ENCODE results near the gene EPHA4.

Gene EPHA4

GRCh38 chr2:221590861-221591365, 18.8 kb upstream of the EPHA4 start:
- no peak overlapping the region for H3K4me3 Mint-ChIP-seq
- no peak overlapping the region for H3K27ac Mint-ChIP-seq
- ATAC-seq: no peak
- no peaks in the 10 kb centered on the region for H3K4me1 Mint-ChIP-seq
- H3K36me3 Mint-ChIP-seq (ENCODE audit: low read depth): no peaks in the 10 kb centered on the region
- no peak for DNase-seq
- H3K9me3 Mint-ChIP-seq: no peaks in the 10 kb centered on the region
- H3K27me3 Mint-ChIP-seq: peaks cover 24% of the 10 kb centered on the region

DNA sequence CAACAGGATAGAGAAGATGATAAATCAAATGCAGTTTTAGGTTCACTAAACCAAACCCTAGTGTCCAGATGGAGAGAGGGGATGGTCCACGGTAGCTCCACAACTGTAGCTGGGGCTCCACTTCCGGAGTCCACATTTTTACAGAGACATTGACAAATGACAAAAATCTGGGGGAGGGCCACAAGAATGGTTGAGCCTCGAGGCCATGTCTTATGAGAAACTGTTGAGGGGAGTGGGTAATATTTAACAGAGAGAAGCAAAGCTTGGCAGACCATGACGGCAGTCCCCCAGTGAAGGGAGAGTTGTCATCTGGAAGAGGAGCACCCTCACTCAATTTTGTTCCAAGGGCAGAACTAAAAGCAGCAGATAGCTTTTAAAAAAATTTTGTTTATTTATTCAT, 17.6 kb upstream of the EPHA4 start:
- DNase-seq: no peak
- H3K36me3 Mint-ChIP-seq (ENCODE audit: low read depth): no peaks in the 10 kb centered on the region
- H3K9me3 Mint-ChIP-seq: no peaks in the 10 kb centered on the region
- no peak for ATAC-seq
- H3K4me1 Mint-ChIP-seq: no peaks in the 10 kb centered on the region
- H3K27me3 Mint-ChIP-seq: peaks cover 25% of the 10 kb centered on the region
- no peak overlapping the region for H3K27ac Mint-ChIP-seq
- no peak overlapping the region for H3K4me3 Mint-ChIP-seq

- peaks cover 23% of the 10 kb centered on the region for H3K27me3 Mint-ChIP-seq
- no peaks in the 10 kb centered on the region for H3K4me1 Mint-ChIP-seq
- DNase-seq (no peak), ATAC-seq (no peak)
- no peak overlapping the region for H3K27ac Mint-ChIP-seq
- no peaks in the 10 kb centered on the region for H3K9me3 Mint-ChIP-seq
- no peaks in the 10 kb centered on the region for H3K36me3 Mint-ChIP-seq (ENCODE audit: low read depth)
- no peak overlapping the region for H3K4me3 Mint-ChIP-seq
Measured at GRCh38 chr2:221588306-221588985, 16.3 kb upstream of the EPHA4 start.

DNA sequence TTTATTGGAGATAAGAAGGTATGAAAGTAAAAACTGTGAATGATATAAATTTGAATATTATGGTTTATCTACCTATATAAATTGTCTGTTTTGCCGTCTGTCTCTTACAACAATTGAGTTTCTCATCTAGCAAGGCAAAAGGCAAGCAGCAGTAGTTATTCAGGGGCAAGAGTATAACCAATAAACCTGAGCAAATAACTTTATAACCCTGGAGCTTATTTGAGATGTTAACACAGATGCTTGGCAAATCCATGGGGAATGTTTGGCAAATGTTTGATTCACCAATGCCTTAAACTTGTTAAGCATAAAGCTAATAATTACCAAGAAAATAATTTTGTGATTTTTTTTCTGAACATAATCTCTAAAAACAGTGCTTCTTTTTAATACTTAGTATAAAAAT, 9.9 kb upstream of the EPHA4 start:
- peaks cover 28% of the 10 kb centered on the region for H3K27me3 Mint-ChIP-seq
- H3K36me3 Mint-ChIP-seq (ENCODE audit: low read depth): no peaks in the 10 kb centered on the region
- no peak overlapping the region for H3K27ac Mint-ChIP-seq
- no peaks in the 10 kb centered on the region for H3K4me1 Mint-ChIP-seq
- no peak overlapping the region for H3K4me3 Mint-ChIP-seq
- no peaks in the 10 kb centered on the region for H3K9me3 Mint-ChIP-seq
- ATAC-seq (no peak), DNase-seq (no peak)

DNA sequence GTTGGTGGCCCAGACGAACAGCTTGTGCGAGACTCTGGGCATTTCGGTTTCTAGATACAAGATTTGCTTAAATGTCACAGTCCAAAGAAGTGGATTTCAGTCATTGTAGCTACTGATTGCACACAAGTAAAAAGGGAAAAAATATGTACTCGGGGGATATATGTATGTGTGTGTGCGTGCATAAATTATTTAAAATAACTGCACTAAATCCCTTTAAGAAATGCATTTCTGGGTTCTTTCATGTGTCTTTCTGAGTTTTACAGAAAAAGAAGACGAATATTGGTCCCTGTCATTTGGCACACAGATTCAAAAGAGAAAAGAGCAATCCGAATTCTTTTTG, 2.1 kb upstream of the EPHA4 start:
- Mint-ChIP-seq H3K9me3 (no peaks in the 10 kb centered on the region), H3K4me1 (peaks cover 26% of the 10 kb centered on the region), H3K27ac (no peak overlapping the region), H3K4me3 (peak overlapping the region; percentile 66), H3K36me3 (ENCODE audit: low read depth) (no peaks in the 10 kb centered on the region), H3K27me3 (peaks cover 67% of the 10 kb centered on the region)
- no peak for DNase-seq
- no peak for ATAC-seq

DNA sequence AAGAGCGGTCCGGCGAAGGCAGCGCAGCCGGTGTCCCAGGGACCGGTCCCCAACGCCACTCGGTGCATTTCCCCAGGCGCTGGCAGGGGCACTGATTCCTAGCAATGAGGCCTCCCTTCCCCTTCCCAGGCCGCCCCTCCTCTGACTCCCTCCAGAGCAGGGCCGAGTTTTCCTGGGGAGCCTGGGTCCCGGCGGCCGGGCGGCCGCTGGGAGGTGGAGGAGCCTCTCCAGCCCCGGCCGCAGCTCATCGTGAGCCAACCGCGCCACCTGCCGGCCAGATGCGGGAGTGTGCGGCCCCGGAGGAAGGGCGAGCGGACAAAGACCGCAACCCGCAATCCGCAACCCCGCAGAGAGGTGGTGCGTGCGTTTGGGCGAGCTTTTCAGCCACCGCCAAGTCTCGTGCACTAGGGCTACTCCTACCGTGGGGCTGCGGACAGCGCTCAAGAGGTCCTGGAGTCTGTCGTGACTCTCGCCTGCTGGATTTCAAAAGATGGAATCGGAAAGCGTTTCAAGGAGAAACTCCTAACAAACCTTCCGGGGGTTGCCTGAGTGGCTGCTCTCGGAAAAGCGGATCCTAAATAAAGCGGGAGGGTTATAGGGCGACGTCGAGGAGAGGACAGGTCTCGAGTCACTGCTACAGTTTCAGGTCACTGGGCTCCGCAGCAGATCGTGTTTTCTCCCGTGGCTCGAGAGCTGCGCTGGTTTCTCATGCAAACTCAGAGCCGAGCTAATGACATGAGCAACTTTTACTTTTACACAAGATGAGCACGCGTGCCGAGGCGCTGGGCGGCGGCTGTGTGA, 1.5 kb upstream of the EPHA4 start:
- peak; percentile 55 for ATAC-seq
- Mint-ChIP-seq H3K4me1 (peaks cover 30% of the 10 kb centered on the region), H3K9me3 (no peaks in the 10 kb centered on the region), H3K27me3 (peaks cover 69% of the 10 kb centered on the region), H3K4me3 (peak overlapping the region; percentile 66), H3K36me3 (ENCODE audit: low read depth) (no peaks in the 10 kb centered on the region), H3K27ac (no peak overlapping the region)
- peak; percentile 83 for DNase-seq

DNA sequence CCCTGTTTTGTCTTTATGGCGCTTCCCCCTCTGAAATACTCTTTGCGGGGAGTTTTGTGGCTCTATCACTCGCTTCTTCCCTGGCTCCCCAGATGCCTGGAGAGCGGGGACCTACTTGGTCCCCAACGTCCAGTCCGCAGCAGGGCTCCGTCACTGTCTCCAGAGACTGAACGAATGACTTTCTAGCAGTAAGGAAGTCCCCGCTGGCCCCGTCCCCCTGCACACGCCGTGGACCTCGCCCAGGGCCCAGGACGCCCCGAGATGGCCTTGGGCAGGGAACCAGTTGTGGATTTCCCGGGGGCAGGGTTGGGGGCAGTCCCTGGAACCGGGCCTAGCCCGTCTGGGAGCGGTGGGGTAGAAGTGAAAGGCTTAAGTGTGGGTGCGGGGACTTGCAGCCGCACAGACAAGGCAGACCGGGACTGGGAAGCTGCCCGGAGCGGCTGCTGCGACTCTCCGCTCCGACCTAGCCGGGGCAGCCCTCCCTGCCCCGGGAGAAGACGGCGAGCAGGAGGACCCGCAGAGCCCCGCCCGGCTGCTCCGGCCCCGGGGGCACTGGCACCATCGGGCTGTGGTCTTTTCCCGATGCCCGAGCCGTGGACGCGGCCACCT, 821 bp upstream of the EPHA4 start:
- H3K27me3 Mint-ChIP-seq: peaks cover 72% of the 10 kb centered on the region
- ATAC-seq (peak; percentile 15), DNase-seq (peak; percentile 30)
- H3K4me3 Mint-ChIP-seq: peak overlapping the region; percentile 72
- H3K4me1 Mint-ChIP-seq: peaks cover 30% of the 10 kb centered on the region
- no peaks in the 10 kb centered on the region for H3K36me3 Mint-ChIP-seq (ENCODE audit: low read depth)
- no peaks in the 10 kb centered on the region for H3K9me3 Mint-ChIP-seq
- H3K27ac Mint-ChIP-seq: no peak overlapping the region

DNA sequence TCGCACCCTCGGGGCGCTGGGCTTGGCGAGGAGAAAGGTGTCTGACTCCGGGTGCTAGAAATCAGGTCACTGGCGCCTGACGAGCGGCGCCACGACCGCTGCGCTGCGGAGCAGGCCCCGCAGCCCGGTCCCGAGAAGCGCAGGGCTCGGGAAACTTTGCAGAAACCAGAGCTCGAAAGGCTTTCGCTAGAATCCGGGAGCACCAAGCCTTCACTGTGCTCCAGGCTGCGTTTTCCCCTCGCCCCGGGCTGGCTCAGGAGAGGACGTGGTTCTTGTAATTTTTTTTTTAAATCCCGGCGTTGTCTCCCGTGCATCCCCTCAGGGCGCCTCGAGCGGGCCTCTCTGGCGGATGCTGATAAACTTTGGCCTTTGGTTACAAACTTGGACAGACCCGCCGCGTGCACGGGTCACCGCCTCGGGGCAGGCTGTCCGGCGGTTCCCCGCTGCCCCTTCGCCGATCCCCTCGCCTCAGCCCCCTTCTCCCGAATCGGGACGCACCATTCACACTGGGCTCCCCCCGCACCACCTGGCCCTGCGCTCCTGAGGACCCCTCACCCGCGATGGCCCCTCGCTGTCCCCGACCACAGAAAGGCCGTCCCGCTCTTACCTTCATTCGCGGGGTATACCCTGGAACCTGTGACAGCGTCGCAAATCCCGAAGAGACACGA, 419 bp downstream of the EPHA4 start:
- peaks cover 68% of the 10 kb centered on the region for H3K27me3 Mint-ChIP-seq
- peak; percentile 13 for DNase-seq
- H3K4me3 Mint-ChIP-seq: peak overlapping the region; percentile 72
- ATAC-seq: no peak
- H3K9me3 Mint-ChIP-seq: no peaks in the 10 kb centered on the region
- H3K36me3 Mint-ChIP-seq (ENCODE audit: low read depth): no peaks in the 10 kb centered on the region
- peaks cover 30% of the 10 kb centered on the region for H3K4me1 Mint-ChIP-seq
- peak overlapping the region; percentile 73 for H3K27ac Mint-ChIP-seq

GRCh38 chr2:221571025-221571550, 1.0 kb downstream of the EPHA4 start:
- H3K27ac Mint-ChIP-seq: no peak overlapping the region
- H3K36me3 Mint-ChIP-seq (ENCODE audit: low read depth): no peaks in the 10 kb centered on the region
- H3K4me1 Mint-ChIP-seq: peaks cover 30% of the 10 kb centered on the region
- DNase-seq (no peak), ATAC-seq (no peak)
- peaks cover 65% of the 10 kb centered on the region for H3K27me3 Mint-ChIP-seq
- no peaks in the 10 kb centered on the region for H3K9me3 Mint-ChIP-seq
- peak overlapping the region; percentile 72 for H3K4me3 Mint-ChIP-seq

DNA sequence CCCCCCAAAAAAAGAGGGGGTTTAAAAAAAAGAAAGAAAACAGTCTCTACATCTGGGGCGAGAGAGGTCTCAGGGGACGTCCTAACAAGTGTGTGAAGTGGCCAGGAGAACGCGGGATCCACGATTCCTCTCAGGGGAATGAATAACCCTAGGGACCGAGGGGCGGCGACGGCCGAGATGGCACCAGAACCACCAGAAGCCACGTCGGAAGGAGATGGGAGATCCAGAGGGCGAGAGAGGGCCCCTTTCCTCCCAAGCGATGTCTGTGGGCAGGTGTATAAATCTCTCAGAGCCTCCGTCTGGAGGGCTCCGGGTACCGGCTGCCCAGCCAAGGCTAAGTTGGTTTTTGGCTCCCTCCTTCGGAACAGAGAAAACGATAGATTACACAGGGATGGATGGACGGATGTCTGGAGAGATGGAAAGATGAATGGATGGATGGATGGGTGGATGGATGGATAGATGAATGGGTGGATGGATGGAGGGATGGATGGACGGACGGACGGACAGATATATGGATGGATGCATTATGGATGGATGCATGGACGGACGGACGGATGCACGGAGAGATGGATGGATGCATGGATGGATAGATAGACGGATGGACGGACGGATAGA, 1.7 kb downstream of the EPHA4 start:
- DNase-seq: peak; percentile 5
- Mint-ChIP-seq H3K4me1 (peaks cover 30% of the 10 kb centered on the region), H3K27ac (no peak overlapping the region), H3K4me3 (peak overlapping the region; percentile 72), H3K9me3 (no peaks in the 10 kb centered on the region), H3K36me3 (ENCODE audit: low read depth) (no peaks in the 10 kb centered on the region), H3K27me3 (peaks cover 68% of the 10 kb centered on the region)
- no peak for ATAC-seq

GRCh38 chr2:221569871-221570270, 2.2 kb downstream of the EPHA4 start:
- Mint-ChIP-seq H3K9me3 (no peaks in the 10 kb centered on the region), H3K27me3 (peaks cover 64% of the 10 kb centered on the region), H3K4me3 (peak overlapping the region; percentile 72), H3K4me1 (peaks cover 30% of the 10 kb centered on the region), H3K36me3 (ENCODE audit: low read depth) (no peaks in the 10 kb centered on the region), H3K27ac (no peak overlapping the region)
- DNase-seq (no peak), ATAC-seq (no peak)

DNA sequence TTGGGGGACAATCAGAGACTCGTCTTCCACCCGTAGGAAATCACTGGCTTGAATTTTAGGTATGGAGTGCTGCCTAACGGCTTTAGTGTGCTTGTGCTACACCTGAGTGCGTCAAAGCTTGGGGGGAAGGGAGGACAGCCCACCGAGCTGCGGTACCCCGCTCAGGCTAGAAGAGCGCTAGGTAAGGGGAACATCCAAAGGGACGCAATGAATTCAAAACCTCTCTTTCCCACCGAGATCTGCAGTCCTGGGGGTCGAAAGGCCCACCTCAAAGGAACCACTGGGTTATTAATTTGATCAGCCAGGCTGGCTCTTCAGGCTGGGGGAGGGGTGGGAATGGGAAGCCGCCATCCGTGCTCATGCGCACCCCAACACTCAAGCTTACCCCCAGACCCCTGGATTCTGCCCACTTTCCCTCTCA, 2.7 kb downstream of the EPHA4 start:
- ATAC-seq: no peak
- no peak for DNase-seq
- no peak overlapping the region for H3K4me3 Mint-ChIP-seq
- no peaks in the 10 kb centered on the region for H3K36me3 Mint-ChIP-seq (ENCODE audit: low read depth)
- no peak overlapping the region for H3K27ac Mint-ChIP-seq
- peaks cover 59% of the 10 kb centered on the region for H3K27me3 Mint-ChIP-seq
- no peaks in the 10 kb centered on the region for H3K9me3 Mint-ChIP-seq
- peaks cover 30% of the 10 kb centered on the region for H3K4me1 Mint-ChIP-seq

GRCh38 chr2:221568299-221568698, 3.8 kb downstream of the EPHA4 start:
- peaks cover 50% of the 10 kb centered on the region for H3K27me3 Mint-ChIP-seq
- no peaks in the 10 kb centered on the region for H3K9me3 Mint-ChIP-seq
- H3K27ac Mint-ChIP-seq: no peak overlapping the region
- no peaks in the 10 kb centered on the region for H3K36me3 Mint-ChIP-seq (ENCODE audit: low read depth)
- DNase-seq (no peak), ATAC-seq (no peak)
- H3K4me1 Mint-ChIP-seq: peaks cover 22% of the 10 kb centered on the region
- H3K4me3 Mint-ChIP-seq: no peak overlapping the region

GRCh38 chr2:221567809-221568208, 4.3 kb downstream of the EPHA4 start:
- H3K9me3 Mint-ChIP-seq: no peaks in the 10 kb centered on the region
- H3K27me3 Mint-ChIP-seq: peaks cover 52% of the 10 kb centered on the region

More at GRCh38 chr2:221567809-221568208, 4.3 kb downstream of the EPHA4 start:
- ATAC-seq (no peak), DNase-seq (no peak)
- no peaks in the 10 kb centered on the region for H3K36me3 Mint-ChIP-seq (ENCODE audit: low read depth)
- H3K4me1 Mint-ChIP-seq: peaks cover 22% of the 10 kb centered on the region
- no peak overlapping the region for H3K27ac Mint-ChIP-seq
- H3K4me3 Mint-ChIP-seq: no peak overlapping the region
